ENCODE data around the gene KCNMB3. TPM values are rescaled to one million over a fixed set of nuclear protein-coding genes. Genes with fewer than 3 reads are reported as not detected.

Gene KCNMB3
- total and polyA plus RNA-seq, 2 of the 8 experiments (the other 6 are each of a cell fraction or from before 2014, with no cell fraction given), result 1.7 to 2.0 TPM

- H3K23ac ChIP-seq (ENCODE audit: insufficient read length), result no peak overlapping the region
- ChIA-PET POLR2A (ENCODE audit: partially characterized antibody) (interaction anchor here (1.5 kb wide), 1 partner anchor 9 kb away, joined by 3 read pairs; no protein-coding TSS in a partner anchor), CTCF (ENCODE audit: partially characterized antibody) (interaction anchor here (0.6 to 1.6 kb wide), 3 partner anchors 51 to 195 kb away, joined by 3 to 5 read pairs (median 3); no protein-coding TSS in a partner anchor)
- H2BK5ac ChIP-seq (ENCODE audit: low read depth, low read length), result no peak overlapping the region
- H3K18ac ChIP-seq (ENCODE audit: extremely low read depth, low read length), result no peak overlapping the region
- H4K5ac ChIP-seq (ENCODE audit: insufficient read length, low read depth, low read length), result no peak overlapping the region
- H3K4me2 ChIP-seq (ENCODE audit: insufficient read depth in 1 of 2, low read depth in 2 of 2, low read length in 2 of 2), result no peak overlapping the region
- no peaks in the 10 kb centered on the region for H4K20me1 ChIP-seq (replicated peaks in 1 of 2; ENCODE audit: control insufficient read depth in 1 of 2, insufficient read depth in 2 of 2, low read length in 2 of 2)
- H3K27ac ChIP-seq (ENCODE audit: low read depth, low read length), result no peak overlapping the region
- H3K79me2 ChIP-seq (ENCODE audit: control insufficient read depth in 1 of 2, insufficient read depth in 2 of 2, low read length in 2 of 2), result no peaks in the 10 kb centered on the region
- no peak overlapping the region for H2AFZ ChIP-seq (ENCODE audit: low read length)
- H2BK12ac ChIP-seq (ENCODE audit: low read depth, low read length), result no peak overlapping the region
- H3K9me3 ChIP-seq (ENCODE audit: insufficient read depth in 2 of 2, low read depth in 1 of 2, low read length in 1 of 2), result peaks cover 4 to 13% of the 10 kb centered on the region in 2 experiments; a peak in 1 of 4 replicates
- H4K91ac ChIP-seq (replicated peaks; ENCODE audit: insufficient read length, low read length), result no peak overlapping the region
- H3K14ac ChIP-seq (ENCODE audit: insufficient read length), result no peak overlapping the region
- no peak overlapping the region for H3K9ac ChIP-seq (replicated peaks in 1 of 4; ENCODE audit: extremely low read depth in 1 of 4, low read depth in 3 of 4, low read length in 3 of 4)
- H2AK5ac ChIP-seq (ENCODE audit: low read depth, low read length), result no peak overlapping the region
- DNase-seq (ENCODE audit: low read depth in 1 of 2, low spot score in 2 of 2) (no peak), FAIRE-seq (no peak)
- no peaks in the 10 kb centered on the region for H3K36me3 ChIP-seq (ENCODE audit: control insufficient read depth in 2 of 4, insufficient read depth in 4 of 4, low read length in 3 of 4)
- H3K23me2 ChIP-seq (ENCODE audit: low read depth, low read length), result no peaks in the 10 kb centered on the region; the same call in 1 of the 2 replicates
- no peak overlapping the region for H4K8ac ChIP-seq (ENCODE audit: extremely low read depth, insufficient read depth, low read length)
- H3K4ac ChIP-seq (replicated peaks; ENCODE audit: insufficient read length, low read depth, low read length), result no peak overlapping the region
- H3K79me1 ChIP-seq (ENCODE audit: low read depth, low read length), result no peaks in the 10 kb centered on the region
- no peak overlapping the region for H2BK20ac ChIP-seq (ENCODE audit: low read length)
- 71% methylated on average over 1 of the region's 1 CpG; no CpG with 5 or more reads in 1 of the 2 experiments for WGBS, 2 experiments (ENCODE audit: extremely low coverage in 1 of 2, insufficient coverage in 1 of 2, insufficient read length in 1 of 2, insufficient replicate concordance in 2 of 2, low coverage in 1 of 2, low lambda C conversion rate in 2 of 2, missing lambda C conversion rate in 1 of 2)
- no peak overlapping the region for H3K56ac ChIP-seq (replicated peaks; ENCODE audit: insufficient read length, low read depth, low read length)
- H2BK15ac ChIP-seq (ENCODE audit: low read length), result no peak overlapping the region
- peaks cover 0 to 2% (median 0%) of the 10 kb centered on the region in 4 experiments; a peak in 1 of 7 replicates for H3K4me1 ChIP-seq (replicated peaks in 1 of 4; ENCODE audit: control insufficient read depth in 3 of 4, insufficient read depth in 4 of 4, low read length in 3 of 4)
- peaks cover 0 to 3% (median 0%) of the 10 kb centered on the region in 4 experiments; a peak in 2 of 7 replicates for H3K27me3 ChIP-seq (replicated peaks in 1 of 4; ENCODE audit: control insufficient read depth in 3 of 4, extremely low read depth in 1 of 4, insufficient read depth in 3 of 4, low read length in 3 of 4)
- H2BK120ac ChIP-seq (replicated peaks; ENCODE audit: low read depth, low read length), result no peak overlapping the region
- no peak overlapping the region for H3K4me3 ChIP-seq (ENCODE audit: extremely low read depth in 1 of 4, insufficient read depth in 2 of 4, low read depth in 3 of 4, low read length in 4 of 4)
- TF ChIP-seq POU5F1 (IDR thresholded peaks at IDR 0.05; ENCODE audit: low read depth, low read length), result no peak
- no peak for TF ChIP-seq TEAD4 (IDR thresholded peaks at IDR 0.05; ENCODE audit: low read depth, low read length)
- TF ChIP-seq E2F6 (IDR thresholded peaks at IDR 0.05), result no peak
- TF ChIP-seq ATF3 (IDR thresholded peaks at IDR 0.05; ENCODE audit: insufficient read depth, low read depth, low read length), result no peak
- TF ChIP-seq CBX5 (IDR thresholded peaks at IDR 0.05; ENCODE audit: low read depth, low read length), result no peak
- no peak for TF ChIP-seq SP1 (IDR thresholded peaks at IDR 0.05; ENCODE audit: low read depth, low read length)
- TF ChIP-seq CBX8 (IDR thresholded peaks at IDR 0.05; ENCODE audit: borderline replicate concordance, low read depth, low read length), result no peak
- TF ChIP-seq EP300 (IDR thresholded peaks at IDR 0.05; ENCODE audit: borderline replicate concordance in 1 of 2, low read depth in 2 of 2, low read length in 2 of 2), result no peak
- no peak for TF ChIP-seq EZH2 (IDR thresholded peaks at IDR 0.05; ENCODE audit: low read depth, low read length, severe bottlenecking)
- TF ChIP-seq USF2 (IDR thresholded peaks at IDR 0.05; ENCODE audit: low read length), result no peak
- TF ChIP-seq POLR2A (IDR thresholded peaks at IDR 0.05; ENCODE audit: control extremely low read depth in 1 of 2, low read depth in 2 of 2, low read length in 2 of 2), result no peak
- TF ChIP-seq BACH1 (IDR thresholded peaks at IDR 0.05; ENCODE audit: low read length), result no peak
These were observed 14.2 kb upstream of the KCNMB3 start for GRCh38 chr3:179265092-179265491.
